GM08714 (cell line): ENCODE results near the gene DMRT1.

Experiments used
- H3K4me3 ChIP-seq: fragments of 200-500 bp; sonication (Bioruptor generic); 2 replicates; pipeline ENCODE4 v1.5.1; 2014; ENCODE audit warnings: mild to moderate bottlenecking, low read length, inconsistent platforms
- ZNF274 ChIP-seq: IDR thresholded peaks from 2 replicates; pipeline ENCODE4 v1.6.1; 2012; ENCODE audit warnings: mild to moderate bottlenecking, low read depth, low read length

The DMRT1 gene

GRCh38 chr9:841371-842209, at the start of gene DMRT1:
DMRT1 (plus strand) TSS chr9:841697; CDS start chr9:841839, 142 bp downstream.
- no peak for TF ChIP-seq ZNF274
- H3K4me3 ChIP-seq, result no peak within 1 kb of the TSS

- no peak overlapping the region for H3K4me3 ChIP-seq
- TF ChIP-seq ZNF274, result no peak
Observed at GRCh38 chr9:792331-793260, 48.9 kb upstream of the DMRT1 start.

GRCh38 chr9:794386-794785, 47.1 kb upstream of the DMRT1 start:
- no peak for TF ChIP-seq ZNF274
- H3K4me3 ChIP-seq, result no peak overlapping the region

GRCh38 chr9:795869-796268, 45.6 kb upstream of the DMRT1 start:
- TF ChIP-seq ZNF274, result no peak
- no peak overlapping the region for H3K4me3 ChIP-seq

GRCh38 chr9:800591-801150, 40.8 kb upstream of the DMRT1 start:
- no peak overlapping the region for H3K4me3 ChIP-seq
- TF ChIP-seq ZNF274, result no peak

GRCh38 chr9:801399-802071, 40.0 kb upstream of the DMRT1 start:
- H3K4me3 ChIP-seq, result no peak overlapping the region
- TF ChIP-seq ZNF274, result no peak

- no peak for TF ChIP-seq ZNF274
- no peak overlapping the region for H3K4me3 ChIP-seq
Observed at GRCh38 chr9:804026-804425, 37.5 kb upstream of the DMRT1 start.

- no peak for TF ChIP-seq ZNF274
- H3K4me3 ChIP-seq, result no peak overlapping the region
Observed at GRCh38 chr9:805151-805550, 36.3 kb upstream of the DMRT1 start.

- no peak overlapping the region for H3K4me3 ChIP-seq
- no peak for TF ChIP-seq ZNF274
Observed at GRCh38 chr9:806285-807156, 35.0 kb upstream of the DMRT1 start.

GRCh38 chr9:811106-811531, 30.4 kb upstream of the DMRT1 start:
- TF ChIP-seq ZNF274, result no peak
- H3K4me3 ChIP-seq, result no peak overlapping the region

- no peak for TF ChIP-seq ZNF274
- no peak overlapping the region for H3K4me3 ChIP-seq
Observed at GRCh38 chr9:818958-819357, 22.5 kb upstream of the DMRT1 start.

GRCh38 chr9:826500-827280, 14.8 kb upstream of the DMRT1 start:
- no peak overlapping the region for H3K4me3 ChIP-seq
- no peak for TF ChIP-seq ZNF274
